K562 (cell line): ENCODE measurements around the gene PCDHGB2.

Experiments used
- CTCF ChIP-seq, 3 experiments: IDR thresholded peaks in 2 of 3; conservative IDR thresholded peaks in 1 of 3; 2 replicates each; pipeline ENCODE4 v1.5.1; 2011 to 2012; ENCODE audit warnings: low read length in 3 of 3, mild to moderate bottlenecking in 3 of 3, control low read depth in 2 of 3, improper control_type of control experiment in 1 of 3, inconsistent platforms in 1 of 3, low read depth in 1 of 3, mixed read lengths in 1 of 3, moderate library complexity in 1 of 3; ENCODE audit not compliant: insufficient read depth in 2 of 3
- EP300 ChIP-seq: IDR thresholded peaks from 2 replicates; pipeline ENCODE4 v1.6.1; 2012; ENCODE audit warnings: low read length, improper control_type of control experiment
- HDAC2 ChIP-seq: fragments of 450-650 bp; IDR thresholded peaks from 2 replicates; pipeline ENCODE4 v1.6.1; 2016; ENCODE audit warnings: mild to moderate bottlenecking
- POLR2A ChIP-seq: fragments of 450-650 bp; conservative IDR thresholded peaks from 2 replicates; pipeline ENCODE4 v1.6.1; 2016
- POLR2AphosphoS5 ChIP-seq: IDR thresholded peaks from 2 replicates; pipeline ENCODE4 v1.6.1; 2011; ENCODE audit warnings: mild to moderate bottlenecking, low read depth, low read length, moderate library complexity; ENCODE audit not compliant: control insufficient read depth, insufficient read depth
- THRA ChIP-seq: fragments of 450-650 bp; IDR thresholded peaks from 2 replicates; pipeline ENCODE4 v1.6.1; 2017; ENCODE audit warnings: mild to moderate bottlenecking, moderate library complexity
- YY1 ChIP-seq, 3 experiments: IDR thresholded peaks; 2 replicates each; pipeline ENCODE4 v1.6.1; 2011; ENCODE audit warnings: low read length in 2 of 3, mild to moderate bottlenecking in 2 of 3, moderate library complexity in 2 of 3, borderline replicate concordance in 1 of 3, control low read depth in 1 of 3, low read depth in 1 of 3; ENCODE audit not compliant: insufficient read depth in 3 of 3, insufficient replicate concordance in 2 of 3, control insufficient read depth in 1 of 3, insufficient read length in 1 of 3; ENCODE audit errors: extremely low read depth in 1 of 3
- ZNF395 ChIP-seq: fragments of 200-800 bp; sonication (Bioruptor generic); IDR thresholded peaks from 2 replicates; pipeline ENCODE4 v1.6.1; 2017; ENCODE audit warnings: missing genetic modification characterization, missing compliant biosample characterization

- TF ChIP-seq YY1 (IDR thresholded peaks at IDR 0.05; ENCODE audit: borderline replicate concordance in 1 of 3, control insufficient read depth in 1 of 3, extremely low read depth in 1 of 3, insufficient read depth in 3 of 3, insufficient read length in 1 of 3, insufficient replicate concordance in 2 of 3, low read depth in 1 of 3, low read length in 2 of 3) (no peak), CTCF (IDR thresholded peaks at IDR 0.05 in 2 of 3, conservative IDR thresholded peaks at IDR 0.05 in 1 of 3; ENCODE audit: insufficient read depth in 2 of 3, low read depth in 1 of 3, low read length in 3 of 3) (no peak), THRA (no peak), ZNF395 (no peak), POLR2A (no peak), POLR2AphosphoS5 (no peak), EP300 (no peak), HDAC2 (no peak)
Measured at GRCh38 chr5:141398608-141399007, 38.8 kb downstream of the PCDHGB2 start.
